GM15510 (cell line): ENCODE data around the gene RNF182.

ENCODE experiments used
- POLR2A ChIP-seq: IDR thresholded peaks from 3 replicates; pipeline ENCODE4 v1.6.1; 2011; ENCODE audit warnings: borderline replicate concordance; ENCODE audit not compliant: insufficient read length; ENCODE audit errors: extremely low read depth

The RNF182 gene

DNA sequence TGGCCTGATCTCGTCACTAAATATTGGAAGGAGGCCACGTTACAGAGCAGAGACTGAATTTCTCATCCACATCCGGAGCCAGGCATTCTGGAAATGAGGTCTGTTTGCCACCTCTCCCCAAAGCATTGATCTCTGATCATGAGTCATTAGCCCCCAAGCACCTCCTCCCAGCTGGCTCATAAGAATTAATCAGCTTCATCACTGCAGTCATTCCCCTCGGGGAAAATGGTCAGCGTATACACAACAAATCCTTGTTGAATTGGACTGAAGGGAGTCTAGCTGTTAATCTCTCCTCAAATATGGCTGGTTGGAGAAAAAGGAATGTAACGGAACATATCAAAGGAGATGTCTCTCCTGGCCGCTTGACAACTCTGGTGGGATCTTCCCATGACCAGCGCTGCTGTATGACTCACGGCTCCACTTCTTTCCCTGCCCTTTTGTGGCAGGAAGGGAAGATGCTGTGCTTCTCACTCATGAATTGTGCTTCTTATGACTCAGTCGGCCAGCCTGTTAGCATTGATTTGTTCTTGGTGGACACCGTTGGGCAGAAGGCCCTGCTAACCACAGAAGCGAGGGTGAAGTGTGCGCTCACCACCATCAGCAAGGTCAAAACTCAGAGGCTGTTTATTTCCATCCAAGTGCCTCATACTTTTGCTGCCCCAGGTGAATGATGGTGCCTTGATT, 76.7 kb downstream of the RNF182 start:
- no peak for TF ChIP-seq POLR2A

DNA sequence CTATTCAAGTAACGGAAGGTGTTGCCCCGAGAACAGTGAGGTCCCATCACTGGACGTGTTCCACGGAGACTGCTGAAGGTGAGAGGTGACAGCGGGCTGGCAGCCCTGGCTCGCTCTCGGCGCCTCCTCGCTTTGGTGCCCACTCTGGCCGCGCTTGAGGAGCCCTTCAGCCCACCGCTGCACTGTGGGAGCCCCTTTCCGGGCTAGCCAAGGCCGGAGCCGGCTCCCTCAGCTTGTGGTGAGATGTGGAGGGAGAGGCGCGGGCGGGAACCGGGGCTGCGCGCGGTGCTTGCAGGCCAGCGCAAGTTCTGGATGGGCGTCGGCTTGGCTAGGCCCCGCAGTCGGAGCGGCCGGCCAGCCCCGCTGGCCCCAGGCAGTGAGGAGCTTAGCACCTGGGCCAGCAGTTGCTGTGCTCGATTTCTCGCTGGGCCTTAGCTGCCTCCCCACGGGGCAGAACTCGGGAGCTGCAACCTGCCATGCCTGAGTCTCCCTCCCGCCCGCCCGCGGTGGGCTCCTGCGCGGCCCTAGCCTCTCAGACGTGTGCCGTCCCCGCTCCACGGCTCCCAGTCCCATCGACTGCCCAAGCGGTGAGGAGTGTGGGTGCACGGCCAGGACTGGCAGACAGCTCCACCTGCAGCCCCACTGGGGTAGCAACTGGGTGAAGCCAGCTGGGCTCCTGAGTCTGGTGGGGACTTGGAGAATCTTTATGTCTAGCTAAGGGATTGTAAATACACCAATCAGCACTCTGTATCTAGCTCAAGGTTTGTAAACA, 77.6 kb downstream of the RNF182 start:
- no peak for TF ChIP-seq POLR2A

DNA sequence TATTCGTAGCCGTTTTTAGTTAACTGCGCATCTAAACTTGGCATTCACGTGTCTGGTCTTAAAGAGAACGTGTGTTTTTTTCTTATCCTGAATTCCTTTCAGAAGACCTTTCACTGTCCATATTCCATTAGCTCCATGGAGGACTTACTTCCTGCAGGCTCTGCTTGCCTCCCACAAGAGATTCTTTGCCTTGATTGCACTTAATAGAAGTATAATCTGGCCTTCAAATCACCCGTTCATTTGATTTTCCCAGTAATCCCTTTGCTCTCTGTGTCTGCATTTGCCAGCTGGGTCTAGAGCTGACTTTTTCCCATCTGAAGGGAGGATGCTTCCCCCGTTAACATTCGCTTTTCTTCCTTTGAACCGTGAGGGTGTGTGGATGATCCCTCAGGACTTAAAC, 79.5 kb downstream of the RNF182 start:
- TF ChIP-seq POLR2A = no peak

- TF ChIP-seq POLR2A = no peak
Observed at GRCh38 chr6:14008809-14009208, 84.1 kb downstream of the RNF182 start.

DNA sequence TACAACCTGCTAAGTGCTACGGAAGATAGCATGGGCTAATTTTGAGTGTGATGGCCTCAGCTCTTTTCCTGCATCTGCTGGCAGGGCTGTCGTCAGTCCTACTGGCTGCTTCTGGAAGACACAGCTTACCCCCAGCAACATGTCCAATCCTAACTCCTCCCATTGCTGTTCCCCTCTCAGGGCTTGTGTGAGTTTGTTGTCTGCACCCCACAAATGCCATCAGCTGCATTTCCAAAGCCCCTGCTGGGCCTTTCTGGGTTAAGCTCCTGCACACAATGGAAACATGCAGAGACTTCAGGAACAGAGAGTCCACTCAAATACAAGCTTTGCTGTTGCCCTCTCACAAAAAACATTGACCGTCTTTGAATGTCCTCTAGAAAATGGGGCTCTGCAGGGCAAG, 84.7 kb downstream of the RNF182 start:
- no peak for TF ChIP-seq POLR2A

GRCh38 chr6:14010275-14010674, 85.5 kb downstream of the RNF182 start:
- no peak for TF ChIP-seq POLR2A

DNA sequence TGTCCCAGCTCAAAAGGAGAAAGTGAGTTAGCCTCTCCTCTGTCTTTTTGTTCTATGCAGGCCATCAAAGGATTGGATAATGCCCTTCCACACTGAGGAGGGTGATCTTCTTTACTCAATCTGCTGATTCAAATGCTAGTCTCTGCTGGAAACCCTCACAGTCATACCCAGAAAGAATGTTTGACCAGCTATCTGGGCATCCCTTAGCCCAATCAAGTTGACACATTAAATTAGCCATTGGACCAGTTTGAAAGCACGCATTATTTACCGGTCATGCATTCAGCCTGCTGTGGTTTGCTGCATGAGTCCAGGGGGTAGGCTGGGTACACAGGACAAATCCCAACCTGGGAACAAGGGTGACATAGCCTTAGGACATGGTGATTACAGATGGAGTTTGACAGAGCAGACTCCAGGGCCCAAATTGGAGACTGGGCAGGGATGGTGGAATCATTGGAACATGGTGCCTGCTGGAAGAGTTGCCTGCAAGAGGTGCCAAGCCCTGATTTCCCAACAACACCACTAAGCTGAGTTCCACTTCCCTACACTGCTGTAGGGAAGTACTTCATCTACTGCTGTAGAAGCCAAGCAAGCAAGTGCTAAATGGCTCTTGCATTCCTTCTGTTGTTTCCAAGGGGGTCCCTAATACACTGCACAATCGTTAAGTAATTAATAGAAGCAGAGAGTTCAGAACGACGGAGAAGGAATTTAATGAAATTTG, 87.7 kb downstream of the RNF182 start:
- TF ChIP-seq POLR2A = no peak

DNA sequence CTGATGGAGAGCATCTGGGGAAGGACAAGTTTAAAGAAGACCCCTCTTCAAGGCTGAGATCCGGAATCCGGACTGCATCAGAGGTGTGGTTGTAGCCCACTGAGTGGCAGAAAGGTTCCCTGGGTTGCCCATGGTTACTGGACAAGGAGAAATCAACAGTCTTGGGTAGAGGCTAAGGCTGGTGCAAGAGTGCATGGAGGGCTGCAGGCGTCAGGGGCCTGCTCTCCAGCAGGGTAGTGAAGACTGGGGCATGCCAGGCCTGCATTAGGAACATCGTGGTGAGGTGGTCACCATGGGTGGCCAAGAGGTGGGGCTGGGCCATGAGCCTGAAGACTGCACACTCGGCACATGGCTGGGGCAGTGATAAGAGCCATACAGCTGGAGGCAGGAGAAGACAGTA, 91.2 kb downstream of the RNF182 start:
- TF ChIP-seq POLR2A = no peak

DNA sequence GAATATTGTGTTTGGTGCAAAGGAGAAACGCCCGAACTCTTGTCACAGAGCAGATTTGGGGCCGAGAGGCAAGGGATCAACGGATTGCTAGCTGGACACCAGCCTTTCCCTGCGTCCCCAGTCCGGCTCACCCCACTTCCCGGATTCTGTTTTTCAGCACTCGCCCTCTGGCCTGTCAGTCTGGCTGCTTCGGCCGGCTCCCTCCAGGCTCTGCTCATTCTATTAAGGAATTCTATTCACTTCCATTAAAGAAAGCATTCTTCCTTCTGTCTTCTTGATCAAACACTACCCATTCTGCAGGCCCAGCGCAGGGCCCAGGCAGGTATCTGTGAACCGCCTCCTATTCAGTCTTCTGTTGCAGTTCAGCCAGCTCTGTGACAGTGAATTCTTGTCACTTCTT, 91.7 kb downstream of the RNF182 start:
- TF ChIP-seq POLR2A = no peak

- no peak for TF ChIP-seq POLR2A
Observed at GRCh38 chr6:14016935-14017625, 92.3 kb downstream of the RNF182 start.

- TF ChIP-seq POLR2A = no peak
Observed at GRCh38 chr6:14017626-14018475, 93.1 kb downstream of the RNF182 start.

- no peak for TF ChIP-seq POLR2A
Observed at GRCh38 chr6:14020551-14020950, 95.8 kb downstream of the RNF182 start.

GRCh38 chr6:14021449-14021848, 96.7 kb downstream of the RNF182 start:
- no peak for TF ChIP-seq POLR2A

DNA sequence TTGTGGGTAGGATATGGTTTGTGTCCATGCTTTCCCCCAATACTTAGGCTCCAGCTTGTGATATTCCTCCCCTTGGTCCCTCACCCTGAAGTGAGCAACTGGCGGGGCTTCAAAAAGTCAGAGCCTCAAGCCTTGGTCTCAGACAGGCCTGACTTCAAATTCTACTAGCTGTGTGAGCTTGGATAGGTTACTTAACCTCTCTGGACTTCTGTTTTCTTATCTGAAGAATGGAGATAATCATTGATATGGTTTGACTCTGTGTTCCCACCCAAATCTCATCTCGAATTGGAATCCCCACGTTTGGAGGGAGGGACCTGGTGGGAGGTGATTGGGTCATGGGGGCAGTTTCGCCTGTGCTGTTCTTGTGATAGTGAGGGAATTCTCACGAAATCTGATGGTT, 97.9 kb downstream of the RNF182 start:
- TF ChIP-seq POLR2A = no peak
